IMR-90 (cell line): ENCODE data around the gene VBP1. TPM values are rescaled to one million over a fixed set of nuclear protein-coding genes. Genes with fewer than 3 reads are reported as not detected.

Source experiments
- ATAC-seq: fragments of 200-7000 bp; cut with Tn5 transposase; 2 replicates; pipeline ENCODE4 v1.9.1; 2020; ENCODE audit warnings: low read depth, mild to moderate bottlenecking, moderate library complexity
- BruUV-seq: library from RNA; stranded (reverse); fragments of 400-500 nt; replicated peaks from 2 replicates; lab custom pipeline; 2021; lab: Mats Ljungman, UMichigan
- CTCF ChIA-PET: fragments of 300-600 bp; formaldehyde crosslinking; extraction: SDS; loops from one replicate; lab custom pipeline; 2021; ENCODE audit warnings: antibody characterized with exemption; lab: Yijun Ruan, JAX
- POLR2A ChIA-PET: fragments of 300-600 bp; sonication (Branson Sonifier 250); formaldehyde crosslinking; loops from one replicate; lab custom pipeline; 2022; ENCODE audit warnings: antibody characterized with exemption; ENCODE audit not compliant: unreplicated experiment; lab: Charles Lee
- DNase-seq: peaks from one replicate; pipeline ENCODE4 v3.0.0; 2013
- H2AFZ ChIP-seq: replicated peaks from 2 replicates; pipeline ENCODE3; 2013; ENCODE audit warnings: low read length, mild to moderate bottlenecking; ENCODE audit not compliant: poor library complexity
- H2AK5ac ChIP-seq: 2 replicates; pipeline ENCODE4 v1.6.1; 2013; ENCODE audit warnings: low read depth, low read length, inconsistent platforms
- H2AK9ac ChIP-seq: replicated peaks from 2 replicates; pipeline ENCODE3; 2013; ENCODE audit warnings: mild to moderate bottlenecking, low read depth, low read length, moderate library complexity; ENCODE audit not compliant: poor library complexity
- H2BK120ac ChIP-seq: 2 replicates; pipeline ENCODE4 v1.6.1; 2013; ENCODE audit warnings: low read depth, low read length, inconsistent platforms
- H2BK15ac ChIP-seq: 3 replicates; pipeline ENCODE4 v1.6.1; 2013; ENCODE audit warnings: low read depth, low read length, inconsistent platforms
- H2BK20ac ChIP-seq: 2 replicates; pipeline ENCODE4 v1.6.1; 2013; ENCODE audit warnings: low read depth, mild to moderate bottlenecking, inconsistent platforms, low read length, moderate library complexity
- H2BK5ac ChIP-seq: 2 replicates; pipeline ENCODE4 v1.6.1; 2013; ENCODE audit warnings: mild to moderate bottlenecking, low read depth, low read length, inconsistent platforms; ENCODE audit not compliant: poor library complexity, severe bottlenecking
- H3K14ac ChIP-seq: replicated peaks from 2 replicates; pipeline ENCODE4 v1.6.1; 2013; ENCODE audit warnings: low read depth, low read length, inconsistent platforms
- H3K18ac ChIP-seq: 2 replicates; pipeline ENCODE4 v1.6.1; 2013; ENCODE audit warnings: low read depth, low read length, control low read depth
- H3K23ac ChIP-seq: 2 replicates; pipeline ENCODE4 v1.6.1; 2013; ENCODE audit warnings: low read depth, low read length, inconsistent platforms
- H3K27ac ChIP-seq: 2 replicates; pipeline ENCODE4 v1.5.1; 2013; ENCODE audit warnings: mild to moderate bottlenecking, control low read depth, low read length; ENCODE audit not compliant: insufficient read depth
- H3K27me3 ChIP-seq: 2 replicates; pipeline ENCODE4 v1.6.1; 2013; ENCODE audit warnings: low read length; ENCODE audit not compliant: control insufficient read depth, insufficient read depth
- H3K36me3 ChIP-seq: 2 replicates; pipeline ENCODE4 v1.6.1; 2013; ENCODE audit warnings: low read length, mixed read lengths; ENCODE audit not compliant: control insufficient read depth, insufficient read depth
- H3K4ac ChIP-seq: 2 replicates; pipeline ENCODE4 v1.6.1; 2013; ENCODE audit warnings: low read depth, low read length, inconsistent platforms
- H3K4me1 ChIP-seq: 2 replicates; pipeline ENCODE4 v1.6.1; 2013; ENCODE audit warnings: low read length, mixed read lengths; ENCODE audit not compliant: control insufficient read depth, insufficient read depth
- H3K4me2 ChIP-seq: 2 replicates; pipeline ENCODE4 v1.6.1; 2013; ENCODE audit warnings: low read depth, mild to moderate bottlenecking, control low read depth, low read length, moderate library complexity
- H3K4me3 ChIP-seq: 2 replicates; pipeline ENCODE4 v1.5.1; 2013; ENCODE audit warnings: low read depth, mild to moderate bottlenecking, control low read depth, low read length, moderate library complexity; ENCODE audit not compliant: insufficient read depth
- H3K56ac ChIP-seq: 2 replicates; pipeline ENCODE4 v1.6.1; 2013; ENCODE audit warnings: low read length, inconsistent platforms; ENCODE audit not compliant: insufficient read depth; ENCODE audit errors: extremely low read depth
- H3K79me1 ChIP-seq, 2 experiments: 2 replicates each; pipeline ENCODE4 v1.6.1; 2013; ENCODE audit warnings: low read length in 2 of 2, inconsistent platforms in 1 of 2, low read depth in 1 of 2
- H3K9ac ChIP-seq: 2 replicates; pipeline ENCODE4 v1.6.1; 2013; ENCODE audit warnings: low read depth, low read length, control low read depth
- H3K9me1 ChIP-seq: 2 replicates; pipeline ENCODE4 v1.6.1; 2013; ENCODE audit warnings: low read length, inconsistent platforms; ENCODE audit not compliant: insufficient read depth
- H3K9me3 ChIP-seq: 2 replicates; pipeline ENCODE4 v1.6.1; 2013; ENCODE audit warnings: low read length; ENCODE audit not compliant: control insufficient read depth, insufficient read depth
- H4K20me1 ChIP-seq: 2 replicates; pipeline ENCODE4 v1.6.1; 2013; ENCODE audit warnings: low read length, inconsistent platforms; ENCODE audit not compliant: insufficient read depth
- H4K5ac ChIP-seq: 2 replicates; pipeline ENCODE4 v1.6.1; 2013; ENCODE audit warnings: mild to moderate bottlenecking, low read depth, low read length, control low read depth
- H4K8ac ChIP-seq, 2 experiments: 2 replicates each; pipeline ENCODE4 v1.6.1; 2013; ENCODE audit warnings: low read depth in 2 of 2, low read length in 2 of 2, control low read depth in 1 of 2, inconsistent platforms in 1 of 2
- H4K91ac ChIP-seq: 2 replicates; pipeline ENCODE4 v1.6.1; 2013; ENCODE audit warnings: low read depth, low read length, inconsistent platforms; ENCODE audit not compliant: insufficient read depth
- BHLHE40 ChIP-seq: fragments of 150-350 bp; IDR thresholded peaks from 2 replicates; pipeline ENCODE4 v1.6.1; 2016; ENCODE audit warnings: mild to moderate bottlenecking, low read depth, low read length
- CEBPB ChIP-seq: IDR thresholded peaks from 2 replicates; pipeline ENCODE4 v1.6.1; 2012; ENCODE audit warnings: low read depth, low read length, improper control_type of control experiment
- CHD1 ChIP-seq: IDR thresholded peaks from 2 replicates; pipeline ENCODE4 v1.6.1; 2012; ENCODE audit warnings: low read depth, low read length, improper control_type of control experiment
- CTCF ChIP-seq: conservative IDR thresholded peaks from 2 replicates; pipeline ENCODE4 v1.5.1; 2012; ENCODE audit warnings: mild to moderate bottlenecking, low read depth, low read length, improper control_type of control experiment
- ELK1 ChIP-seq: fragments of 150-350 bp; IDR thresholded peaks from 2 replicates; pipeline ENCODE4 v1.6.1; 2016; ENCODE audit warnings: low read depth, mild to moderate bottlenecking, low read length, moderate library complexity, borderline replicate concordance
- FOS ChIP-seq: fragments of 150-350 bp; IDR thresholded peaks from 2 replicates; pipeline ENCODE4 v1.6.1; 2016; ENCODE audit warnings: low read depth, low read length
- MAFK ChIP-seq: IDR thresholded peaks from 2 replicates; pipeline ENCODE4 v1.6.1; 2012; ENCODE audit warnings: low read depth, low read length, improper control_type of control experiment
- MAZ ChIP-seq: IDR thresholded peaks from 2 replicates; pipeline ENCODE4 v1.6.1; 2012; ENCODE audit warnings: low read depth, mild to moderate bottlenecking, low read length, improper control_type of control experiment, moderate library complexity, borderline replicate concordance
- MXI1 ChIP-seq: IDR thresholded peaks from 2 replicates; pipeline ENCODE4 v1.6.1; 2012; ENCODE audit warnings: low read depth, mild to moderate bottlenecking, low read length, moderate library complexity, borderline replicate concordance
- NFE2L2 ChIP-seq: fragments of 150-350 bp; IDR thresholded peaks from 2 replicates; pipeline ENCODE4 v1.6.1; 2016; ENCODE audit warnings: low read depth, mild to moderate bottlenecking, low read length
- POLR2A ChIP-seq: IDR thresholded peaks from 2 replicates; pipeline ENCODE4 v1.6.1; 2012; ENCODE audit warnings: mild to moderate bottlenecking, low read depth, low read length
- RAD21 ChIP-seq: IDR thresholded peaks from 2 replicates; pipeline ENCODE4 v1.6.1; 2012; ENCODE audit warnings: low read length, improper control_type of control experiment
- RCOR1 ChIP-seq: IDR thresholded peaks from 2 replicates; pipeline ENCODE4 v1.6.1; 2012; ENCODE audit warnings: mild to moderate bottlenecking, low read length, improper control_type of control experiment; ENCODE audit not compliant: insufficient replicate concordance
- RFX5 ChIP-seq: IDR thresholded peaks from 2 replicates; pipeline ENCODE4 v1.8.0; 2012; ENCODE audit warnings: low read depth, mild to moderate bottlenecking, low read length, moderate library complexity
- SMC3 ChIP-seq: fragments of 150-350 bp; IDR thresholded peaks from 2 replicates; pipeline ENCODE4 v1.6.1; 2016; ENCODE audit warnings: low read depth, mild to moderate bottlenecking, antibody characterized with exemption, low read length, moderate library complexity
- USF2 ChIP-seq: fragments of 150-350 bp; IDR thresholded peaks from 2 replicates; pipeline ENCODE4 v1.6.1; 2017; ENCODE audit warnings: mild to moderate bottlenecking, antibody characterized with exemption, low read length, low read depth
- dilution Hi-C: fragments of 300-500 bp; cut with HindIII; formaldehyde crosslinking; loops from one replicate; pipeline ENCODE4 v1.14.3; 2018; ENCODE audit warnings: low sequenced_read_pairs; ENCODE audit not compliant: unreplicated experiment
- in situ Hi-C: fragments of 300-500 bp; cut with MboI; formaldehyde crosslinking; loops from 3 replicates; pipeline ENCODE4 v1.14.3; 2019; ENCODE audit warnings: low sequenced_read_pairs, inconsistent platforms, mixed read lengths
- intact Hi-C: fragments of 100-400 bp; cut with micrococcal nuclease; formaldehyde crosslinking; loops from 2 replicates; pipeline ENCODE4 v1.10.0; 2022
- polyA plus RNA-seq, 3 experiments: library from polyadenylated mRNA; depleted of rRNA; stranded (reverse); fragments of >200 nt; gene quantifications; 2 replicates each; pipeline ENCODE4 v1.2.3, GENCODE V29; 2012; ENCODE audit warnings: low replicate concordance in 1 of 3
- total RNA-seq: library from RNA; depleted of rRNA; stranded (reverse); fragments of >200 nt; gene quantifications from 2 replicates; pipeline ENCODE4 v1.2.3, GENCODE V29; 2012

Gene VBP1
- total and polyA plus RNA-seq, 2 of the 4 experiments (the other 2 are of a cell fraction), result 30.8 to 42.3 TPM

GRCh38 chrX:155231163-155231562 is 14.9 kb downstream of the VBP1 start:
- TF ChIP-seq SMC3 (no peak), USF2 (no peak), CTCF (no peak), MAZ (no peak), POLR2A (no peak), NFE2L2 (no peak), RCOR1 (no peak), CEBPB (no peak), MAFK (no peak), MXI1 (no peak), RAD21 (no peak), BHLHE40 (no peak), CHD1 (no peak), FOS (no peak), RFX5 (no peak), ELK1 (no peak)
- 0 out of 2 replicates have a peak, but pooled peaks cover 1% of the 10 kb centered on the region for H3K4me1 ChIP-seq
- H3K23ac ChIP-seq, result no peak overlapping the region
- intact Hi-C loops, result no loop called here
- H2BK5ac ChIP-seq, result no peak overlapping the region
- peaks cover 6% of the 10 kb centered on the region for H3K36me3 ChIP-seq
- BruUV-seq, result no TSS peak
- H3K9me1 ChIP-seq, result no peaks in the 10 kb centered on the region
- DNase-seq (no peak), ATAC-seq (no peak)
- no peak overlapping the region for H3K4me3 ChIP-seq
- ChIA-PET CTCF (no interaction called here), POLR2A (no interaction called here)
- in situ Hi-C loops, result no loop called here
- H3K27ac ChIP-seq, result no peak overlapping the region
- H3K9me3 ChIP-seq, result no peaks in the 10 kb centered on the region
- peaks cover 0 to 3% of the 10 kb centered on the region in 2 experiments; a peak in 2 of 4 replicates for H3K79me1 ChIP-seq
- no peak overlapping the region for H3K14ac ChIP-seq
- no peak overlapping the region for H3K18ac ChIP-seq
- H4K20me1 ChIP-seq, result no peaks in the 10 kb centered on the region; the same call in 1 of the 2 replicates
- no peak overlapping the region for H2AFZ ChIP-seq
- no peak overlapping the region for H3K9ac ChIP-seq
- no peak overlapping the region for H2AK5ac ChIP-seq
- dilution Hi-C loops, result no loop called here
- H4K91ac ChIP-seq, result no peak overlapping the region
- no peak overlapping the region for H3K4me2 ChIP-seq
- H3K4ac ChIP-seq, result no peak overlapping the region
- H2BK15ac ChIP-seq, result no peak overlapping the region
- H2AK9ac ChIP-seq, result no peak overlapping the region
- H2BK20ac ChIP-seq, result no peak overlapping the region
- H2BK120ac ChIP-seq, result no peak overlapping the region
- no peak overlapping the region for H4K8ac ChIP-seq
- no peaks in the 10 kb centered on the region for H3K27me3 ChIP-seq
- no peak overlapping the region for H4K5ac ChIP-seq
- H3K56ac ChIP-seq, result no peak overlapping the region
